Measurements from ENCODE around the gene OSBPL1A.

The OSBPL1A gene

GRCh38 chr18:24246143-24246542, 151.5 kb downstream of the OSBPL1A start:
- TF ChIP-seq TAF1 (IDR thresholded peaks at IDR 0.05; ENCODE audit: borderline replicate concordance, insufficient read depth, low read length) = no peak
- TF ChIP-seq REST (IDR thresholded peaks at IDR 0.05; ENCODE audit: insufficient read depth in 1 of 2, low read depth in 2 of 2, low read length in 2 of 2) = no peak
- TF ChIP-seq FOXP2 (optimal IDR thresholded peaks at IDR 0.05; ENCODE audit: borderline replicate concordance, extremely low read depth, extremely low read length, insufficient read depth) = no peak
- TF ChIP-seq SIN3A (IDR thresholded peaks at IDR 0.05; ENCODE audit: borderline replicate concordance, insufficient read depth, low read length) = no peak
- TF ChIP-seq POLR2AphosphoS5 (IDR thresholded peaks at IDR 0.05; ENCODE audit: low read depth, low read length) = no peak

- TF ChIP-seq TAF1 (IDR thresholded peaks at IDR 0.05; ENCODE audit: borderline replicate concordance, insufficient read depth, low read length) = no peak
- no peak for TF ChIP-seq FOXP2 (optimal IDR thresholded peaks at IDR 0.05; ENCODE audit: borderline replicate concordance, extremely low read depth, extremely low read length, insufficient read depth)
- no peak for TF ChIP-seq POLR2AphosphoS5 (IDR thresholded peaks at IDR 0.05; ENCODE audit: low read depth, low read length)
- no peak for TF ChIP-seq REST (IDR thresholded peaks at IDR 0.05; ENCODE audit: insufficient read depth in 1 of 2, low read depth in 2 of 2, low read length in 2 of 2)
- TF ChIP-seq SIN3A (IDR thresholded peaks at IDR 0.05; ENCODE audit: borderline replicate concordance, insufficient read depth, low read length) = no peak
Measured at GRCh38 chr18:24244698-24245097, 152.9 kb downstream of the OSBPL1A start.

- TF ChIP-seq REST (IDR thresholded peaks at IDR 0.05; ENCODE audit: insufficient read depth in 1 of 2, low read depth in 2 of 2, low read length in 2 of 2) (no peak), SIN3A (IDR thresholded peaks at IDR 0.05; ENCODE audit: borderline replicate concordance, insufficient read depth, low read length) (no peak), TAF1 (IDR thresholded peaks at IDR 0.05; ENCODE audit: borderline replicate concordance, insufficient read depth, low read length) (no peak), POLR2AphosphoS5 (IDR thresholded peaks at IDR 0.05; ENCODE audit: low read depth, low read length) (no peak), FOXP2 (optimal IDR thresholded peaks at IDR 0.05; ENCODE audit: borderline replicate concordance, extremely low read depth, extremely low read length, insufficient read depth) (no peak)
Measured at GRCh38 chr18:24243677-24244076, 153.9 kb downstream of the OSBPL1A start.

GRCh38 chr18:24239341-24239740, 158.3 kb downstream of the OSBPL1A start:
- TF ChIP-seq TAF1 (IDR thresholded peaks at IDR 0.05; ENCODE audit: borderline replicate concordance, insufficient read depth, low read length) (no peak), FOXP2 (optimal IDR thresholded peaks at IDR 0.05; ENCODE audit: borderline replicate concordance, extremely low read depth, extremely low read length, insufficient read depth) (no peak), POLR2AphosphoS5 (IDR thresholded peaks at IDR 0.05; ENCODE audit: low read depth, low read length) (no peak), SIN3A (IDR thresholded peaks at IDR 0.05; ENCODE audit: borderline replicate concordance, insufficient read depth, low read length) (no peak), REST (IDR thresholded peaks at IDR 0.05; ENCODE audit: insufficient read depth in 1 of 2, low read depth in 2 of 2, low read length in 2 of 2) (no peak)

GRCh38 chr18:24238387-24238786, 159.2 kb downstream of the OSBPL1A start:
- no peak for TF ChIP-seq POLR2AphosphoS5 (IDR thresholded peaks at IDR 0.05; ENCODE audit: low read depth, low read length)
- no peak for TF ChIP-seq SIN3A (IDR thresholded peaks at IDR 0.05; ENCODE audit: borderline replicate concordance, insufficient read depth, low read length)
- no peak for TF ChIP-seq TAF1 (IDR thresholded peaks at IDR 0.05; ENCODE audit: borderline replicate concordance, insufficient read depth, low read length)
- TF ChIP-seq FOXP2 (optimal IDR thresholded peaks at IDR 0.05; ENCODE audit: borderline replicate concordance, extremely low read depth, extremely low read length, insufficient read depth) = no peak
- TF ChIP-seq REST (IDR thresholded peaks at IDR 0.05; ENCODE audit: insufficient read depth in 1 of 2, low read depth in 2 of 2, low read length in 2 of 2) = no peak

Measured in PFSK-1 (cell line).